Heart right ventricle (tissue), 16 donors: ENCODE results near the gene CHST11. TPM values are rescaled to one million over a fixed set of nuclear protein-coding genes. Genes with fewer than 3 reads are reported as not detected.

ENCODE experiments used
- ATAC-seq, 8 donors: fragments of 200-7000 bp; cut with Tn5 transposase; one replicate each; pipeline ENCODE4 v1.9.1; 2020; ENCODE audit warnings: mild to moderate bottlenecking in 8 of 8, moderate library complexity in 8 of 8, moderate number of reproducible peaks in 1 of 8
- DNase-seq, 2 donors: peaks; one replicate each; pipeline ENCODE4 v3.0.0-alpha.2; 2020
- H3K27ac ChIP-seq, 10 donors: fragments of 200-600 bp; sonication (generic) in 2 of 10; one replicate each; pipeline versions ENCODE4 v1.5.0 to v1.8.0; 2020 to 2022; ENCODE audit warnings: mild to moderate bottlenecking in 3 of 10
- H3K27me3 ChIP-seq, 7 donors: fragments of 200-600 bp; one replicate each; pipeline ENCODE4 v1.8.0; 2021 to 2022; ENCODE audit warnings: mild to moderate bottlenecking in 2 of 7
- H3K36me3 ChIP-seq, 9 donors: fragments of 200-600 bp; sonication (generic) in 1 of 9; one replicate each; pipeline versions ENCODE4 v1.5.0 to v1.8.0; 2020 to 2022; ENCODE audit warnings: mild to moderate bottlenecking in 2 of 9
- H3K4me1 ChIP-seq, 9 donors: fragments of 200-600 bp; sonication (generic) in 1 of 9; one replicate each; pipeline versions ENCODE4 v1.5.0 to v1.8.0; 2020 to 2022; ENCODE audit warnings: mild to moderate bottlenecking in 4 of 9
- H3K4me3 ChIP-seq, 10 donors: fragments of 200-600 bp; sonication (generic) in 2 of 10; one replicate each; pipeline versions ENCODE4 v1.5.0 to v1.8.0; 2020 to 2022; ENCODE audit warnings: mild to moderate bottlenecking in 7 of 10, moderate library complexity in 2 of 10
- H3K9me3 ChIP-seq, 11 donors: fragments of 200-600 bp in 10 of 11; sonication (generic) in 2 of 11; one replicate each; pipeline versions ENCODE4 v1.5.0 to v1.8.0; 2013 to 2022; ENCODE audit warnings: mild to moderate bottlenecking in 2 of 11, control low read depth in 1 of 11, moderate library complexity in 1 of 11
- CTCF ChIP-seq, 9 donors: fragments of 200-600 bp; sonication (generic) in 2 of 9; IDR thresholded peaks; one replicate each; pipeline versions ENCODE4 v1.5.0 to v1.8.0; 2021 to 2022; ENCODE audit warnings: antibody characterized with exemption in 9 of 9, mild to moderate bottlenecking in 5 of 9, moderate library complexity in 1 of 9
- WGBS, 2 donors: extraction: QIAGEN DNeasy Blood & Tissue Kit; methylation state at CpG; one replicate each; pipeline ENCODE4 v1.1.7; 2013; ENCODE audit warnings: inconsistent platforms in 1 of 2; 5-methylcytosine and 5-hydroxymethylcytosine counted together
- intact Hi-C, 10 donors: fragments of 100-400 bp; cut with DNase I; formaldehyde crosslinking; loops; one replicate each; pipeline versions ENCODE4 v1.11.1 to v1.14.2; 2022
- polyA plus RNA-seq, 2 donors: library from polyadenylated mRNA; stranded (reverse); fragments of 200-250 nt; gene quantifications; one replicate each; pipeline ENCODE4 v1.2.3, GENCODE V29; 2013
- total RNA-seq, 10 donors: library from RNA; stranded (reverse); fragmentation: NEBNext Ultra II Directional in 3 of 10; extraction: Animal tissue kit (Norgen Biotek cat#: 25700) in 3 of 10; gene quantifications; one replicate each; pipeline versions ENCODE4 v1.2.1 to v1.2.4, GENCODE V29; 2021 to 2023
- donor health status: Arrhythmogenic right ventricular cardiomyopathy.
- donor health status: ischemic (EF 13 %, LVEDD 7.1; RV severe dilation, severe dysfunction).
- donor health status: healthy with polysubstance abuse.
- donor health status: DM: no; HTN: yes; CAD: no.
- donor health status: DM: no; HTN: no; CAD: no.
- donor health status: ischemic (EF 25% LVEDD 6.9; RV normal size, moderate dysfunction).
- donor health status: ischemic (EF 25% LVEDD 5.7; RV mildly dilated, moderate dysfunction).
- donor health status: healthy.
- donor health status: DM: yes; HTN: yes; CAD: no.
- donor health status: Ischemic cardiomyopathy.
- donor health status: ischemic (EF 35%, LVEDD 5.7; RV mildly dilated, moderate dysfunction).
- donor health status: nonischemic (EF 11% LVEDD 7.7; RV severe dilation, severe dysfunction).
- donor health status: DM: yes; HTN: yes; CAD: no.
- donor health status: PGD.
- donor health status: ischemic (EF 29% LVEDD 5.4; RV normal size, mild dysfunction).
- donor health status: nonischemic (EF 23%, LVEDD 6.1; RV moderate dilation, normal function).

Gene CHST11
- total and polyA plus RNA-seq, 12 donors: 1.1 to 12.7 (median 4.3) TPM

DNA sequence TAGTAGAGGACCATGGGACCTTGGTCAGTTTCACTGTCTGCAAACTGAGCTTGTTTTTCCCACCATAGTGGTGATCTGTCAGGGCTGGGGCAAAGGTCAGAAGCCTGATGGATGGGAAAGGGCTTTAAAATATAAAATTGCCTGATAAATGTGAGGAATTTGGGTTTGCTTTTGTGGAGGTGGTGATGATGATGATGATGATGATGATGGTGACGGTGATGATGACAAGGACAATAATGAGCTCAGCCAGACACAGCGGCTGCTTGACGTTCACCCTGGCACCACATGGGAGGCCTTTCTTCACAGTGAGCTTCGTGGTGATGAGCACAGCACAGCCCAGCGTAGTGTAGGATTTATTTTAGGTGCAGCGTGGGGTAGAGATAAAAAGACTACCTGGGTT is 257.6 kb downstream of the CHST11 start:
- no peak for ATAC-seq
- 95 to 96% methylated on average over 6 of the region's 6 CpGs for WGBS, 2 donors

GRCh38 chr12:104716172-104716571 is 259.4 kb downstream of the CHST11 start:
- no peak for DNase-seq
- intact Hi-C loops: loop anchor here in 1 of 10 donors (10.0 kb wide), 1 partner anchor 261 kb away; the partner anchor contains the start of gene CHST11
- Histone ChIP-seq H3K27me3 (no peaks in the 10 kb centered on the region), H3K9me3 (no peaks in the 10 kb centered on the region), H3K4me1 (peaks cover 0 to 47% (median 18%) of the 10 kb centered on the region in 9 donors), H3K27ac (no peak overlapping the region), H3K4me3 (no peak overlapping the region), H3K36me3 (no peaks in the 10 kb centered on the region)
- no peak for ATAC-seq
- 84 to 93% methylated on average over 7 of the region's 7 CpGs for WGBS, 2 donors
- no peak for TF ChIP-seq CTCF (IDR thresholded peaks at IDR 0.05)

More for the DNA sequence above, 257.6 kb downstream of the CHST11 start:
- no peaks in the 10 kb centered on the region for H3K27me3 ChIP-seq
- intact Hi-C loops: loop anchor here in 1 of 10 donors (10.0 kb wide), 1 partner anchor 260 kb away; the partner anchor contains the start of gene CHST11
- no peaks in the 10 kb centered on the region for H3K36me3 ChIP-seq
- H3K4me3 ChIP-seq: no peak overlapping the region
- no peak for TF ChIP-seq CTCF (IDR thresholded peaks at IDR 0.05)
- H3K27ac ChIP-seq: no peak overlapping the region
- no peaks in the 10 kb centered on the region for H3K9me3 ChIP-seq
- no peak for DNase-seq
- H3K4me1 ChIP-seq: peaks cover 4 to 39% (median 23%) of the 10 kb centered on the region in 9 donors

- ATAC-seq (peak in 4 of 8 donors; percentile 21 to 52 (median 46)), DNase-seq (peak in 1 of 2 donors; percentile 43)
- Histone ChIP-seq H3K9me3 (no peaks in the 10 kb centered on the region), H3K27ac (peak overlapping the region in 1 of 10 donors; percentile 19), H3K4me3 (no peak overlapping the region), H3K4me1 (peaks cover 0 to 36% (median 18%) of the 10 kb centered on the region in 9 donors), H3K36me3 (no peaks in the 10 kb centered on the region), H3K27me3 (no peaks in the 10 kb centered on the region)
- no peak for TF ChIP-seq CTCF (IDR thresholded peaks at IDR 0.05)
- intact Hi-C loops: loop anchor here in 1 of 10 donors (10.0 kb wide), 1 partner anchor 264 kb away; the partner anchor contains the start of gene CHST11
- WGBS, 2 donors: 55 to 65% methylated on average over 11 of the region's 11 CpGs
Measured at GRCh38 chr12:104718304-104718929, 261.7 kb downstream of the CHST11 start.

GRCh38 chr12:104719700-104720338 is 263.1 kb downstream of the CHST11 start:
- peak in 4 of 8 donors; percentile 20 to 40 (median 22) for ATAC-seq
- Histone ChIP-seq H3K27me3 (no peaks in the 10 kb centered on the region), H3K4me3 (peak overlapping the region in 9 of 10 donors; percentile 13 to 49 (median 41)), H3K9me3 (no peaks in the 10 kb centered on the region), H3K36me3 (no peaks in the 10 kb centered on the region), H3K4me1 (peaks cover 0 to 36% (median 18%) of the 10 kb centered on the region in 9 donors), H3K27ac (peak overlapping the region in 7 of 10 donors; percentile 34 to 88 (median 43))
- TF ChIP-seq CTCF (IDR thresholded peaks at IDR 0.05): no peak
- intact Hi-C loops: loop anchor here in 2 of 10 donors (10.0 kb wide), 2 partner anchors 265 to 335 kb away; partner anchors contain the start of gene CHST11 (in 1 of the 2)
- WGBS, 2 donors: 78 to 87% methylated on average over 13 of the region's 13 CpGs
- DNase-seq: no peak
